DMS114 treated with DMSO at 0.1 percent for 48 hours (cell line): ENCODE data around the gene NUDC.
"Not testable (repeated sequence)": the region's sequence is repeated elsewhere in the genome, so short reads cannot be mapped to it uniquely, and the experiment has no call there.

Experiments
- DNase-seq: peaks from one replicate; lab custom pipeline; 2025; ENCODE audit not compliant: unreplicated experiment; lab: John Stamatoyannopoulos, UW

Gene NUDC

DNA sequence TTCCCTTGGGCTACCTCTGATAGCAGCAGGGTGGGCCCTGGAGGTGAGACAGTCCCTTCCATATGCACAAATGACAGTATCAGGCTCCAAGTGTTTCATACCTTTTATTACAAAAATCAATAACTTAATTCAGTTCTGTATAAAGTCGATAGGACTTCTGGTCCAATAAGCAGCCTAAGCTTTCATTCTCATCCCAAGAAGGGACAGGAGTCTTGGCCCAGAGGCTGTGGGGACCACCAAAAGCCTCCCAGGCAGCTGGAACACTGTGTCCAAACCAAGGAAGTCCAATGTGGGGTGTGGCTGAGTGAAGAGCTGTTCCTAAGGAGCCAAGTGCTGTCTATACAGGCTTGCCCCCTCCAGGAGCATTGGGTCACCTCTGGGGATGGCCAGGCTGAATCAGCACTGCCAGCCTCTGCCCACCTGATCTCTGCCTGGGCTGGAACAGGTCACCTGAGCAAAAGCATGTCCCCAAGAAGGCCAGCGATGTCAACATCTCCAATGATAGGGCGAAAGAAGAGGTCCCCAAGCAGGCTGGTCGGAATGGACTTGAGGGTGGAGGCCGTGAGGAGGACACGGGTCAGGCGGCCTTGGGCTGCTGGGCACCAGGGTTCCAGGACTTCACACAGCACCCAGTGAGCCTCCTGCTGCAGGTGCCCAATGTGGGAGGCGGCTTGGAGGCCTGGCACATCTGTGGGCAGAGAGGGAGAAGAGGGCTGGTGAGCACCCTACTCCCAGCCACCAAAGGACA is 10.0 kb upstream of the NUDC start:
- DNase-seq = no peak

DNA sequence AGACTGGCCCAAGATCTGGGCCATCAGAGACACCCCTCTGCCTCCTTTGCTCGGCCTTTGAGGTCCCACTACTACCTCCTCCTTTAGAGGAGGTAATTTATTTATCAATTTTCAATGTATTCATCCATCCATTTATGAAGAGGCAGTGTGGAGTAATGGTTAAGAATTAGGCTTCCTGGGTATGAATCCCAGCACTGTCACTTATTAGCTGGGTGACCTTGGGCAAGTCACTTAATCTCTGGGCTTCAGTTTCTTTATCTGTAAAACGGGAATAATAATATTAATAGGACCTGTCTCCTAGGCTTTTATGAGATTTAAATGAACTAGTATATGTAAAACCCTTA is 9.4 kb upstream of the NUDC start:
- DNase-seq = no peak

DNA sequence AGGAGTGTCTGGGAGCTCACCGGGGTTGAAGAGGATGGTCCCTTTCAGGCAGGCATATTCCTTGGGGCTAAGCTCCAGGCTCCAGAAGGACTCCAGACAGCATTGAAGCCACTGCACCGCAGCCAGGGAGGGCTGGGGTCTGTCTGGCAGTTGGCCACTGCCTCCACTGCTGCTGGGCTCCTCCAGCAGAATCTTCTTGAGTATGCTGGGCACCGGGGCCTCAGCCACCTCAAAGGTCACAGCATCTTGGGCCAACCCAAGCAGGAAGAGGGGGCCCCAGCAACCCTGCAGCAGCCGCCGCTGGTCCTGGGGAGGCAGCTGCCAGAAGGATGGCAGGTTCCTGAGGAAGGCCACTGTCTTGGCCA is 8.2 kb upstream of the NUDC start:
- no peak for DNase-seq

DNA sequence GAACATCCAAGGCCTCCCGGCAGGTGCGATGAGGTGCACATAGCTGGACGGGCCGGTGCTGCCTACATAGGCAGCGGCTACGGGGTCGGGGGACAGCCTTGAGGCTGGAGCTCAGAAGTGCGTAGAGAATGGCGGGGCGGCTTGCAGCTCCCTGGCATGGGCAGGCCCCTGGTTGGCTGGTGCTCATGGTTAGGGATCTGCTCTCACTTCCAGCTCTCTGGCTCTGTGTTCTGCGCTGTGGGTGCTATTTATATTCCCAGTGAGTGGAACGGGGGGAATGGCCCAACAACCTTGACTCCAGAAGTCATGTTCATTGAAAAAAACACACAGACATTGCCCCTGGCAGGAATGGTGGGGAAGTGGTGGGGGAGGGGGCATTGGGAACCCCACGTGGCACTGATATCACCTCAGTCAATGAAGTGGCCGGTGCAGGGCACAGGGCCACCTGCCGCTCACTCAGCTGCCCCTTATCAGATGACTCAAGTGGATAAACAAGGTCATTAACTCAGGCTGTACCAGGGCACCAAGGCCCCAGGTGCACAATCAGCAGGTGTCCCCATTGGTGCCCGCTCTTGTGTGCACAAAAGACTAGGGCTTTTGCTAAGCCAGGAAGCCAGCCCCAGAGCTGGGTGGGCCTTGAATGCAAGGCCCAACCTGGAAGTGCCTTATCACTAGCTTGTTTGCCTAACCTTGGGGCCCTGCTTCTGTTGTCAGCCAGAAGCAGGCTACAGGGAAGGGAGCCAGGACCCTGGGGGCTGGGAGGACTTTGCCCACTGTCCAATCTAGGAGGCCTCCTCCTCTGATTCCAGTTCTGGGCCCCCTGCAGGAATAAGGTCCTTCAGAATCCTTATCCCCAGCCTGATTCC is 7.6 kb upstream of the NUDC start, which contains the start of gene NR0B2:
TSS of gene NR0B2 (minus strand) at position 222 of the 866 bp plus-strand sequence. CDS start at position 187, 35 bp downstream.
- no peak for DNase-seq

DNA sequence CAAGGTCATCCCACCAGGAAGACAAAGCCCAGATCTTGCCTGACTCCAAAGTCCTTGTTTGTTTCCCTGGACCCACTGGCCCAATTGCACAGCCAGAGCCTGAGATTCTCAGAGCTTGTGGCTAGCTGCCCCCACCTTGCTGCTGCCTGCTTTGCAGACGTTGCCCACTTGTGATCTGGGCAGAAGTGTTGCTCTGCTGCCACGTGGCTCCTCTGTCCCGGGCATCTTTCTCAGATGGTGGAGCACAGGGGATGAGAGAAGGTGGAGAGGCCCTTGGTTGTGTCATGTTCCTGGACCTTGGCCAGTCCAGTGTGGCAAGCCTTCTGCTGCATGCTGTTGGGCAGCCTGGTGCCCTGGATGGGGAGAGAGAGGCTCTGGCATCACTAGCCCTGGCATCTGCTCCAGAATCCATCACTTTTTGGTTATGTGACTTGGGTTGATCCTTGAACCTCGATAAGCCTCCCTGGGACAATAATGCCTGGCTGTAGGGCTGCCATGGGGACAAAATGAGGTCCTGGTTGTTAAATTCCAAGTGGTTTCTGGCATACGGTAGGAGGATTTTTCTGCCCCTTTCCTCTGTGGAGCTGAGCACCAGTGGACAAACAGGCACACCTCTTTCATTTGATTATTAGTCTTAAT is 6.2 kb upstream of the NUDC start:
- DNase-seq = no peak

DNA sequence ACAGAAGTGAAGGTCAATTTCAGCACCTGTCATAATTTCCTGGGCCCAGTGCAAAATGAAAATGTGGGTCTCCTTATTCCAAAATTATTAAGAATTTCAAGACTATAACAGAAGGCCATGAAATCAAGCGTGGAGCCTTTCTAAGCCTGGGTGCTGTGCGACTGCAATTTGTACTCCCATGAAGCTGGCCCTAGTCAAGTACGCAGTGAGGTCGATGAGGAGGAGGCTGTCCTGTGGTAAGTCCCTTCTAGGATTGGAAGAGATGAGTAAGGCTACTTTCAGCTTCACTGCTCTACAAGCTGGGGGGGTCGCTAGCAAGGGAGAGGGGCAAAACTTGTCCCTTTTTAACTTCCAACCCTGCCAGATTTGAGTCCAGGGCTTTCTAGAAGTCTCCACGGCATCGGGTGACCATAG is 410 bp upstream of the NUDC start:
- no peak for DNase-seq

DNA sequence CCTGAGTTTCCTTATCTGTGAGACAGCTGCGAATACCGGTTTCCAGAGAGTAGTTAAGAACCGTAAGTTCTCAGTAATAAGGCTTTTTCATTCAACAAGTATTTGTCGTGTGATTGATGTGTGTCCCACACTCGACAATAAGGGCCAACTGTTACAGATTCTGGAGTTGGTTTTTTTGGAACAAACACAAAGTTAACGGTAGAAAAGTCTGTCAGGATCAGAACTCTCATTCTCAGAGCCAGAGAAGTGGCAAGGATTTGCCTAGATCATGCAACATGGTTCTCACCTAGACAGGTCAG is 837 bp downstream of the NUDC start:
- no peak for DNase-seq

DNA sequence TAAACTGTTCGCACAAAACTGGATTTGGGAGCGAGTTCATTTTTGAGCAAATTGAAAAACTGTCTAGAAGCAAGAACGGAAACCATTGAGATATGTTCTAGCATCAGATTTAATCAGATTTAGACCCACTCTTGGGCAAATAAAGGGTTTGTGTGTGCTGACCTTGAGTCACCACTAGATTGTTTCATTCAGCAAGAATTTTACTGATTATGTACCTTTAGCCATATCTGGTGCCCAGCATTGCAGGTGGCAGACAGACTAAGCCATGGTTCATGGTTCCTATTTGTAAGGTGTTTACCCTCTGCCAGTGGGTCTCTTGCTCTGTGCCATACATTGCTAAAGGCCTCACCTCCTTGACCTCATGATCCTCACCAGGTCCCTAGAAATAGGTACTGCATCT is 1.4 kb downstream of the NUDC start:
- DNase-seq = no peak

DNA sequence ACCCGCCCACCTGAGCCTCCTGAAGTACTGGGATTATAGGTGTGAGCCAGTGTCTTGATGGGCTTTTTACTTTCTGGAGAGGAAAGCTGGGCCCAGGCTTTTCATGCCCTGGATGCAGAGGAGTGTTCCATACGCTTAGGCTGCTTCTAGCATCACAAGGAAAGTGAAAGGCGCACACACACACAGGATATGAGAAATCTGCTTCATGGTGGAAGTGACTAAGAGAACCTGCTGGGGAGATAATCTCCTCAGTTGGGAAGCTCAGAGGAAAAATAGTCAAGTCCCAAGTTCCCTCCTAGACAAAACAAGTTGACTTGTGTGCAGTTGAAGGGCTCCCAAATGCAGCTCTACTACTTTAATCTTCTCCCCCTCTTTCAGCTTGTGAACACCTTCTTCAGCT is 2.2 kb downstream of the NUDC start:
- DNase-seq = no peak

DNA sequence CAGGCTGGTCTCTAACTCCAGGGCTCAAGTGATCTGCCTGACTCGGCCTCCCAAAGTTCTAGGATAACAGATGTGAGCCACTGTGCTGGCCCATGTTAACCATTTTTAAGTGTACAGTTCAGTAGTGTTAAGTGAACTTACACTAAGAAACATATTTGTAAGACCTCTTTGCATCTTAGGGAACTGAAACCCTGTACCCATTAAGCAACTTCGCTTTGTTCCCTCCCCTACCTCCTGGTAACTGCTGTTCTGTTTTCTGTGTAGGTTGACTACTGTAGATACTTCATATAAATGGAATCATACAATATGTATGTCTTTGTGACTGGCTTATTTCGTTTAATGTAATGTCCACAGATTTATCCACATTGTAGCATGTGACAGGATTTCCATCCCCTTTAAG is 11.0 kb downstream of the NUDC start:
- DNase-seq = no peak

DNA sequence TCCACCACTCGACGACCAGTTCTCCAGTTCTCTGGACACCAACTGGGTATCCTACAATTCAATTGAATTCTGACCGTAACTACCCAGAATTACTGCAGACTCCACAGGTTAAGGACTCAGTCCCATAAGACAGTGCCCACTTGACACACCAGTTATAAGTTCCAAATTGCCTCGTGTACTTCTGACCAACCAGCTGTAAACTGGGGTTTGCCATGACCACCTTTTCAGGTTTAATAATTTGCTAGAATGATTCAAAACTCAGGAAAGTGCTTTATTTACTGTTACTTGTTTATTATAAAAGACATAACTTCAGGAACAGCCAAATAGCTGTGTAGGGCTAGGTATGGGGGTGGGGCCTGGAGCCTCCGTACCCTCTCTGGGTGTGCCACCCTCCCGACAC is 15.3 kb downstream of the NUDC start:
- DNase-seq = no peak

DNA sequence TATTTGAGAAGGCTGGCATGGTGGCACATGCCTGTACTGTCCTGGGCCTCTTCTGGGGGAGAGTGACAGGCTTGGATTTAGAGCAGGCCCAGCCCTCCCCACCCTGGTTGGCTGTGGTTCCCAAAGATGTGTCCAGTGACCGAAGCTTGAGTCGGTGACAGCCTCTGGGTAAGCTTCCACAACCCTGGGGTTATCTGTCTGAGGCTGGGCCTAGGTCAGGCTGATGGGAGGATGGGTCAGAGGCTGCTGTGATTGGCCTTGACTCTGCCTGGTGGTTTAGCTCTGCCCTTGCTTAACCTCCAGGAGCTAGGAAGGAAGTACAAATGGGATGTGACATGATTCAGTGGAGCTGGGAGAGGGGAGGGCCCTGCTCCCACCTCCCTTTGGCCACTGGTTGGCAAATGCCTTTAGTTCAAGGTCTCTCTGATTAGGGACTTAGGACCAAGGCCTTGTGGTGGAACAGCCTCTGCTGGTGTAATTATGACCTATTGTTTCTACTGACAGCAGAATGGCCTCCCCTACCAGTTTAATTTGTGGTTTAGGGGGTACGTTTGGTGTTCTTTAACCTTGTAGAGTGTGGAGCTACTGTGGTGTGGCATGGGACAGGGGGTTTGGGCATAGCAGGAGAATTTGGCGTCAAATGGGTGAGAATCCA is 16.6 kb downstream of the NUDC start:
- DNase-seq = no peak

DNA sequence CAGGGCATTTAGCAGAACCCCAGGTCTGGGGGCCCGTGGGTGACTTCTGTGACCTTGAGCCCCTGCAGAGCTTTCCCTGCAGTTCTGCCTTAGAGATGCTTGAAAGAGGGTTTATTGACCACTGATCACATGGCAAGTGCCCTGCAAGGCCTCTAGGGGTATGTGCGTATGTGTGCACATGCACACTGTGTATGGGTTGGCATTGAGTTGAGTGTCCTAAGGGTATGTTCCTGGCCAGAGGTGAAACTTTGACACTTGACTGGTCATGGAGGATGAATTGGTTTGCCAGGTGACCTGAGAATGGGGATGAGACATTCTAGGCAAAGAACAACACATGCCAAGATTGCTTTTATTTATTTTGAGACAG is 17.1 kb downstream of the NUDC start:
- DNase-seq = no peak

DNA sequence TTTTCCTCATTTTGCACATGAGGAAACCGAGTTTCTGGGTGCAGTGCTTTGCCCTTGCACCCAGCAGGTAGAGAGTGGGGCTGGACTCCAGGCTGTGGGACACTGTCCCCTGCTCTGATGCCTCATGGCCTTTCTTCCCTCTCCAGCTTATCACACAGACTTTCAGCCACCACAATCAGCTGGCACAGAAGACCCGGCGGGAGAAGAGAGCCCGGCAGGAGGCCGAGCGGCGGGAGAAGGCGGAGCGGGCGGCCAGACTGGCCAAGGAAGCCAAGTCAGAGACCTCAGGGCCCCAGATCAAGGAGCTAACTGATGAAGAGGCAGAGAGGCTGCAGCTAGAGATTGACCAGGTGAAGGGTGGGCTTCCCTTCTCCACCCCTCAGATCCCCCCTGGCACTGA is 19.8 kb downstream of the NUDC start:
- no peak for DNase-seq

DNA sequence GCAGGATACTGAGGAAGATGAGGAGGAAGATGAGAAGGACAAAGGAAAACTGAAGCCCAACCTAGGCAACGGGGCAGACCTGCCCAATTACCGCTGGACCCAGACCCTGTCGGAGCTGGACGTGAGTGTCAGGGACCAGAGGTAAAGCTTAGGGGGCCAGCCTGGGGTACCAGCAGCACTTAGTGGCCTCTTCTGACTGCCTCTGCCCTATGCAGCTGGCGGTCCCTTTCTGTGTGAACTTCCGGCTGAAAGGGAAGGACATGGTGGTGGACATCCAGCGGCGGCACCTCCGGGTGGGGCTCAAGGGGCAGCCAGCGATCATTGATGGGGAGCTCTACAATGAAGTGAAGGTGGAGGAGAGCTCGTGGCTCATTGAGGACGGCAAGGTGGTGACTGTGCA is 21.1 kb downstream of the NUDC start:
- no peak for DNase-seq

DNA sequence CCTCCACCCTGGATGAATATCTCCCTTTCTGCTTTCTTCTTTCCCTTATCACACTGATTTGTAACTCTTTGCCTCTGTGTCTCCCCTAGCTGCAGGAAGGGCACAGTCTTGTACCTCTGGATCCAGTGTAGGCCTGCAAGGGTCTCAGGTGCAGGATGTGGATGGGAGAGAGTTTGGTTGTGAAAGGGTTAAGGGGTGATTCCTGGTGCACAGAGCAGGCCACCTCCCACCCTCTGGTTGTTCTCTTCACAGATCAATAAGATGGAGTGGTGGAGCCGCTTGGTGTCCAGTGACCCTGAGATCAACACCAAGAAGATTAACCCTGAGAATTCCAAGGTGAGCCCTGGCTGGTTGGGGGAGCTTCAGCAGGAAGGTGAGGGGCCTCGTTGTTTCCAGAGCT is 23.6 kb downstream of the NUDC start:
- DNase-seq = no peak

DNA sequence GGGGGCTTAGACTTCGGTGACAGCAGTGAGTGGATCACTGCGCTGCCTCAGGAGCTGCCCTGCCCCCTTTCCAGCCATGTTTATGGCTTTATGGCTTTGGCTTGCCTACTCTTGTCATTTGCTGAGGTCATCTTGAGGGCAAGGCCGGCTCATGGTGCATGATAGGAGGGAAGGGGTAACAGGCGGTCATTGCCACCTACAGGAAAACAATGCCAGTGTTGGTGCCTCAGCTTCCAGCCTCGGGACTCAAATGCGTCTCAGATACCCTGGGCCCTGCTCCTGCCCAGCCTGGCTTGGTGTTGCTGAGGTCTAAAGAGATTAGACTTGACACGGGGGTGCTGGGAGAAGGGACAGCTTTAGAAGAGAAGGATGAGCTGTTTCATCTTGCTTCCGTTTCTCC is 24.2 kb downstream of the NUDC start:
- DNase-seq = no peak

DNA sequence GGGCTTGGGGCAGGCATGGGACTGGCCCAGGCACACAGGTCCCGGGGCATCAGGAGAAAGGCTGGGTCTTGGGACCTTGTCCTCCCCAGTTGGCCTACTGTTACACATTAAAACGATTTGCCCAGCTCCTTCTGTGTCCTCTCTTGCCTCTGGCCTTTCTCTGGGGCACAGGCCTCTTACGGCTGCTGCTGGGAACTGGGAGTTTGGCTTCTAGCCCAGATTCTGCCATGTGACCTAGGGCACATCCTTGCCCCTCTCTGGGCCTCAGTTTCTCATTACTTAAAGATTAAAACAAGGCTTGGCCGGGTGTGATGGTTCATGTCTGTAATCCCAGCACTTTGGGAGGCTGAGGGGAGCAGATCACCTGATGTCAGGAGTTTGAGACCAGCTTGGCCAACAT is 24.7 kb downstream of the NUDC start:
- no peak for DNase-seq

DNA sequence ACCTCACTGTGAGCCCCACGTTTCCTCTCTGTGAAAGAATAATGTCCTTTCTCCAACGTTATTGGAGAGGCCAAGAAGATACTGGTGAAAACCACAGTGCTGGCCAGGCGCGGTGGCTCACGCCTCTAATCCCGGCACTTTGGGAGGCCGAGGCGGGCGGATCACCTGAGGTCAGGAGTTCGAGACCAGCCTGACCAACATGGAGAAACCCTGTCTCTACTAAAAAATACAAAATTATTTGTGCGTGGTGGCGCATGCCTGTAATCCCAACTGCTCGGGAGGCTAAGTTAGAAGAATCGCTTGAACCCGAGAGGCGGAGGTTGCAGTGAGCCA is 27.1 kb downstream of the NUDC start:
- DNase-seq = not testable (repeated sequence)

DNA sequence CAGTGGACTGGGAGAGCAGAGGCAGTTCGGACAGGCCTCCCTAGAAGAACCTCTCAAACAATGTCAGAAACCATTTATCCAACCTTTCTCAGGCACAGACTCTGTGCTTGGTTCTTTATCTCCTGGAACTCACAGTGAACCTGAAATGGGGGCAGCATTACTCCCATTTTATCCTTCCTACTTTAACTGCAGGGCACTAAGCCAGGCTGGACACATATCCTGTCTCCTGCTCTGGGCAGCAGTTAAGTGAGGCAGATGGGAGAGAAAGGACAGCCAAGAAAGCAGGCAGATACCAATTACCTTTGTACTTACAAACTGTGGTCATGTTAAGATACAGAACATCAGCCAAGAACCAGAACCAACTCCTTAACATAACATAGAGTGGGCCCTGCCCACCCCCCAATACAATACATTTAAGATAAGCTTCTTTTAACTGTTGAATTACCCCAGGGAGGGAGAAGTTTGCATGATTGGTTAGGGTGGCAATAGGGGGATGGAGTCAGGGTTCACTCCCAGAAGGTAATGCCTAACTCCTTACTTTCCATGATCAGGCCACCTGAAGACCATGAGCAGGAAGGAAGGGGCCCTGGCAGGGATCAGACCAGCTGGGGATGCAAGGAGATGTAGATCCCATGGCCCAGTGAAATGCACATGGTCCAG is 27.9 kb downstream of the NUDC start:
- no peak for DNase-seq

DNA sequence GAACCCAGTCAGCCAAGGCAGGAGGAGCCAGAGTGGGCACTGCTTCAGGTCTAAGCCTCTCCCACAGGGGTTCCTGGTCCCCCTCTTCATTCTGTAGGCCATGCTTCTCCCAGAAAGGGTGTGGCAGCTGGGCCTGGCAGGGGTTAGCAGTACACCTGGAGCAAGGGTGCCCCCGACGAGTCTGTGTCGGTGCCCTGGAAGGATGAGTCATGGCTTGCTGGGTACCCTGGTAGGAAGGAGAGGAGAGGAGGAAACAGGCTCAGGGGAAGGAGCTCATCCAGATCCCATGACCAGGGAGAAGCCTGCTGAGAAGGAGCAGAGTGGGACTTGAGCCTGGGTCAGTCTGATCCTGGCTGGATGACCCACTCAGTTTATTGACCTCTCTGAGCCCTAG is 28.4 kb downstream of the NUDC start:
- no peak for DNase-seq

DNA sequence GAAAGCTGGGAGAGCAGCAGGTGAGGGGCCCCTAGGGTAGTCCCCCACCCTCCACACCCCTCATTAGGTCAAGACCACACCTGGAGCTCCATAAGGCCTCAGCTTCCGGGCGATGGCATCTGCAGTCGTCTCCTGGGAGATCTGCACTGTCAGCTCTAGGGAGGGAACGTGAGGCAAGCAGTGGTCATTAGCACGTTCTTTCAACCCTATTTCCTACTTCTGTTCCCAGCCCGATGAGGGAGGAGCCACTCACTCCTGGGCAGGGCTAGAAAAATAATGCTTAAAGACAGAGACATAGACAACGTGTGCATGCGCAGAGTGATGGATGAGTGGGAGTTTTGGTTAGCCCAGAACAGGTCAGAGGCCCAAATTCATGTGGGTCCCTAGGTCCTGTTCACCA is 29.1 kb downstream of the NUDC start:
- DNase-seq = no peak
